Heart left ventricle (tissue), 16 donors: ENCODE results near the gene GLYR1. TPM values are rescaled to one million over a fixed set of nuclear protein-coding genes. Genes with fewer than 3 reads are reported as not detected.
A peak's percentile ranks its signal among the peaks of the same experiment; 100 is the strongest.

Experiments used
- ATAC-seq, 4 donors: fragments of 200-7000 bp; cut with Tn5 transposase; one replicate each; pipeline ENCODE4 v1.9.1; 2020 to 2022; ENCODE audit warnings: moderate library complexity in 4 of 4, mild to moderate bottlenecking in 3 of 4, moderate number of reproducible peaks in 1 of 4
- DNase-seq, 5 donors: peaks; one replicate each; pipeline ENCODE4 v3.0.0-alpha.2; 2020
- H3K27ac ChIP-seq, 12 donors: fragments of 200-600 bp; sonication (generic) in 4 of 12; one replicate each; pipeline versions ENCODE4 v1.5.0 to v1.8.0; 2016 to 2022; ENCODE audit warnings: mild to moderate bottlenecking in 2 of 12
- H3K27me3 ChIP-seq, 9 donors: fragments of 200-600 bp; sonication (generic) in 2 of 9; one replicate each; pipeline versions ENCODE4 v1.5.1 to v1.8.0; 2016 to 2022; ENCODE audit warnings: mild to moderate bottlenecking in 3 of 9
- H3K36me3 ChIP-seq, 9 donors: fragments of 200-600 bp; sonication (generic) in 2 of 9; one replicate each; pipeline versions ENCODE4 v1.5.0 to v1.8.0; 2018 to 2022; ENCODE audit warnings: mild to moderate bottlenecking in 2 of 9
- H3K4me1 ChIP-seq, 12 donors: fragments of 200-600 bp; sonication (generic) in 4 of 12; one replicate each; pipeline versions ENCODE4 v1.5.0 to v1.8.0; 2016 to 2022; ENCODE audit warnings: mild to moderate bottlenecking in 3 of 12
- H3K4me3 ChIP-seq, 12 donors: fragments of 200-600 bp; sonication (generic) in 4 of 12; one replicate each; pipeline versions ENCODE4 v1.5.0 to v1.8.0; 2017 to 2022; ENCODE audit warnings: mild to moderate bottlenecking in 9 of 12, moderate library complexity in 4 of 12
- H3K9me3 ChIP-seq, 12 donors: fragments of 200-600 bp; sonication (generic) in 4 of 12; one replicate each; pipeline versions ENCODE4 v1.5.0 to v1.8.0; 2016 to 2022; ENCODE audit warnings: mild to moderate bottlenecking in 1 of 12
- POLR2A ChIP-seq, 2 donors: fragments of 450-650 bp; IDR thresholded peaks; one replicate each; pipeline ENCODE4 v1.6.1; 2017; ENCODE audit warnings: antibody characterized with exemption in 2 of 2, mild to moderate bottlenecking in 2 of 2, moderate library complexity in 2 of 2
- WGBS, 4 donors: extraction: QIAGEN DNeasy Blood & Tissue Kit in 2 of 4; methylation state at CpG; one replicate each; pipeline versions ENCODE4 v1.1.5 to v1.1.7; 2013 to 2018; 5-methylcytosine and 5-hydroxymethylcytosine counted together
- intact Hi-C, 10 donors: fragments of 100-400 bp; cut with DNase I; formaldehyde crosslinking; loops; one replicate each; pipeline versions ENCODE4 v1.11.1 to v1.14.2; 2022
- polyA plus RNA-seq, 2 donors: library from polyadenylated mRNA; stranded (reverse); fragments of 200-250 nt; gene quantifications; one replicate each; pipeline ENCODE4 v1.2.3, GENCODE V29; 2013
- total RNA-seq, 9 donors: library from RNA; depleted of rRNA in 2 of 9; stranded (reverse); fragments of >200 nt in 2 of 9; fragmentation: NEBNext Ultra II Directional in 3 of 9; extraction: Animal tissue kit (Norgen Biotek cat#: 25700) in 3 of 9; gene quantifications; one replicate each; pipeline versions ENCODE4 v1.1.0 to v1.2.4, GENCODE V29; 2016 to 2023
- TF ChIP-seq, protein P1 (sequence below), 12 donors: fragments of 200-600 bp; sonication (generic) in 4 of 12; IDR thresholded peaks; one replicate each; pipeline versions ENCODE4 v1.5.0 to v1.8.0; 2018 to 2022; ENCODE audit warnings: antibody characterized with exemption in 12 of 12, mild to moderate bottlenecking in 5 of 12
- donor health status: ischemic (EF 13 %, LVEDD 7.1; RV severe dilation, severe dysfunction).
- donor health status: healthy with polysubstance abuse.
- donor health status: DM: no; HTN: yes; CAD: no.
- donor health status: DM: no; HTN: no; CAD: no.
- donor health status: ischemic (EF 25% LVEDD 6.9; RV normal size, moderate dysfunction).
- donor health status: ischemic (EF 25% LVEDD 5.7; RV mildly dilated, moderate dysfunction).
- donor health status: healthy.
- donor health status: DM: yes; HTN: yes; CAD: no.
- donor health status: ischemic (EF 35%, LVEDD 5.7; RV mildly dilated, moderate dysfunction).
- donor health status: nonischemic (EF 11% LVEDD 7.7; RV severe dilation, severe dysfunction).
- donor health status: DM: yes; HTN: yes; CAD: no.
- donor health status: PGD.
- donor health status: ischemic (EF 29% LVEDD 5.4; RV normal size, mild dysfunction).
- donor health status: nonischemic (EF 23%, LVEDD 6.1; RV moderate dilation, normal function).

Gene GLYR1
- total and polyA plus RNA-seq, 11 donors: 51.3 to 96.6 (median 74.9) TPM

DNA sequence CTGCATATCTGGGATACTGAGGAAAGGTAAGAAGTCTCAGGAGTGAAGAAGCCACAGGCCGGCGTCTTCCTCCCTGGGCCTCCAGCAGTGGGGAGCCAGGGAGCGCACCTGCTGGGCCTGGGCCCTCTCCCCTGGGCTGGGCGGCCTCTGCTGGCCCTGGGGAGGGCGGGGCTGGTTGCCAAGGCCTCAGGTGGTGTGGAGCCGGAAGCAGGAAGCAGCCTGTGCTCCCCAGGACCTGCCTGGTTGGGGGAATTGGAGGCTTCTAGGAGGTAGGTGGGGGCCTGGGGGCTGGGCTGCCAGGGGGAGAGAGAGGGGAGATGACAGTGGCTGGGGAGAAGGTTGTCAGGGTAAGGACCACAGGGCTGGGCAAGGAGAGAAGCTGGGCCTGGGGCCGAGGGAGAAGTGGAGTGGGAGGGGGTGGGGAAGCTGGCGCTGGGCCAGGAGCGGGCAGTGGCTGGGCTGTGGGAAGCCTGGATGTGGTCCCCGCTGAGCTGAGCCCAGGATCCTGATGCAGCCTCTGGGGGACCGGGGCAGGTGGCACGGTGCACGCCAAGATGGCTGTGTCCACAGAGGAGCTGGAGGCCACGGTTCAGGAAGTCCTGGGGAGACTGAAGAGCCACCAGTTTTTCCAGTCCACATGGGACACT lies 51.8 kb downstream of the GLYR1 start, which contains the start of gene SMIM22:
SMIM22 (plus strand) TSS at position 189 of the 647 bp plus-strand sequence; CDS start at position 555, 366 bp downstream.
- peaks cover 0 to 33% (median 21%) of the 10 kb centered on the region in 9 donors for H3K36me3 ChIP-seq
- no peaks in the 10 kb centered on the region for H3K9me3 ChIP-seq
- no peaks in the 10 kb centered on the region for H3K27me3 ChIP-seq
- DNase-seq (peak in 1 of 5 donors; percentile 7), ATAC-seq (peak in 1 of 4 donors; percentile 14)
- WGBS, 4 donors: 69 to 75% (median 71%) methylated on average over 11 to 14 of the region's 14 CpGs
- TF ChIP-seq, protein P1, sequence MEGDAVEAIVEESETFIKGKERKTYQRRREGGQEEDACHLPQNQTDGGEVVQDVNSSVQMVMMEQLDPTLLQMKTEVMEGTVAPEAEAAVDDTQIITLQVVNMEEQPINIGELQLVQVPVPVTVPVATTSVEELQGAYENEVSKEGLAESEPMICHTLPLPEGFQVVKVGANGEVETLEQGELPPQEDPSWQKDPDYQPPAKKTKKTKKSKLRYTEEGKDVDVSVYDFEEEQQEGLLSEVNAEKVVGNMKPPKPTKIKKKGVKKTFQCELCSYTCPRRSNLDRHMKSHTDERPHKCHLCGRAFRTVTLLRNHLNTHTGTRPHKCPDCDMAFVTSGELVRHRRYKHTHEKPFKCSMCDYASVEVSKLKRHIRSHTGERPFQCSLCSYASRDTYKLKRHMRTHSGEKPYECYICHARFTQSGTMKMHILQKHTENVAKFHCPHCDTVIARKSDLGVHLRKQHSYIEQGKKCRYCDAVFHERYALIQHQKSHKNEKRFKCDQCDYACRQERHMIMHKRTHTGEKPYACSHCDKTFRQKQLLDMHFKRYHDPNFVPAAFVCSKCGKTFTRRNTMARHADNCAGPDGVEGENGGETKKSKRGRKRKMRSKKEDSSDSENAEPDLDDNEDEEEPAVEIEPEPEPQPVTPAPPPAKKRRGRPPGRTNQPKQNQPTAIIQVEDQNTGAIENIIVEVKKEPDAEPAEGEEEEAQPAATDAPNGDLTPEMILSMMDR (IDR thresholded peaks at IDR 0.05): no peak
- no peak for TF ChIP-seq POLR2A (IDR thresholded peaks at IDR 0.05)
- H3K27ac ChIP-seq: no peak within 1 kb of the TSS
- peaks cover 0 to 6% (median 3%) of the 10 kb centered on the region in 12 donors for H3K4me1 ChIP-seq
- intact Hi-C loops: no loop called here
- H3K4me3 ChIP-seq: no peak within 1 kb of the TSS

- no peak overlapping the region for H3K4me3 ChIP-seq
- no peaks in the 10 kb centered on the region for H3K27me3 ChIP-seq
- DNase-seq (peak in 1 of 5 donors; percentile 2), ATAC-seq (no peak)
- no peaks in the 10 kb centered on the region for H3K9me3 ChIP-seq
- peaks cover 0 to 16% (median 10%) of the 10 kb centered on the region in 9 donors for H3K36me3 ChIP-seq
- TF ChIP-seq POLR2A (IDR thresholded peaks at IDR 0.05): no peak
- TF ChIP-seq, protein P1 (IDR thresholded peaks at IDR 0.05): no peak
- intact Hi-C loops: no loop called here
- H3K27ac ChIP-seq: no peak overlapping the region
- WGBS, 4 donors: 68 to 78% (median 73%) methylated on average over 13 of the region's 13 CpGs
- no peaks in the 10 kb centered on the region for H3K4me1 ChIP-seq
Measured at GRCh38 chr16:4792951-4793513, 54.1 kb downstream of the GLYR1 start.

DNA sequence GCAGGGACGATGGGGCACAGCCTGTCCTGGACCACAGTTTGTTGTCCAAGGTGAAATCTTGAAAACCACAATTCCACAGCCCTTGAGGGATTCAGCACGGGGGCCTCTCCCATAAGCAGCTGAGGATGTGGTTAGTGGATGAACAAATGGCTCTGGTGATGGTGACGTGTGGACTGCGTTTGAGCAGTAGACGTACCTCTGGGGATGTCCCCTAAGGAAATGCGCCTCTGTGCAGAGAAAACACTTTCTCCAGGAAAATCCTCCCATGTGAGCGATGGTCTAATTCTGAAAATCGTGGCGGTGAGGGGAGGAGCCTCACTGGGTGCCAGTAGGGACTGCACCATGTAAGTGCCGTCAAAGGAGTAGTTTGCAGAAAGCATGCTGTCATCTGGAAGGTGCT lies 56.2 kb downstream of the GLYR1 start:
- H3K36me3 ChIP-seq: peaks cover 0 to 1% (median 0%) of the 10 kb centered on the region in 9 donors
- whole genome bisulfite sequencing, 4 donors: 57 to 64% (median 60%) methylated on average over 10 of the region's 10 CpGs
- H3K9me3 ChIP-seq: no peaks in the 10 kb centered on the region
- no peak overlapping the region for H3K4me3 ChIP-seq
- H3K4me1 ChIP-seq: no peaks in the 10 kb centered on the region
- no peak for ATAC-seq
- H3K27ac ChIP-seq: no peak overlapping the region
- TF ChIP-seq POLR2A (IDR thresholded peaks at IDR 0.05): no peak
- TF ChIP-seq, protein P1 (IDR thresholded peaks at IDR 0.05): no peak
- intact Hi-C loops: no loop called here
- no peak for DNase-seq
- H3K27me3 ChIP-seq: no peaks in the 10 kb centered on the region

DNA sequence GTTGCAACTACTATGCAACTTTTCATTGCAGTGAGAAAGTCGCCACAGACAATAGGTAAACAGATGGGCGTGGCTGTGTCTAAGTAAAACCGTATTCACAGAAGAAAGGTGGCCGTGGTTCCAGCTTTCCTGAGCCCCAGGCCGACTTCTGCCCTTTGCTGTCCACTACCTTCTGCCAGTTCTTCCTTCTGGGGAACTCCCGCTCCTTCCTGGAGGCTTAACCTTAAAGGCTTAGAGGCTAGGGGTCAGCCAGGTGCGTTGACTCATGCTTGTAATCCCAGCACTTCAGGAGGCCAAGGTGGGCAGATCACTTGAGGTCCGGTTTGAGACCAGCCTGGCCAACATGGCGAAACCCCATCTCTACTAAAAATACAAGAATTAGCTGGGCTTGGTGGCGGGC lies 56.8 kb downstream of the GLYR1 start:
- intact Hi-C loops: no loop called here
- Histone ChIP-seq H3K36me3 (no peaks in the 10 kb centered on the region), H3K4me1 (no peaks in the 10 kb centered on the region), H3K27me3 (no peaks in the 10 kb centered on the region), H3K9me3 (no peaks in the 10 kb centered on the region), H3K4me3 (no peak overlapping the region), H3K27ac (no peak overlapping the region)
- ATAC-seq (no peak), DNase-seq (no peak)
- TF ChIP-seq POLR2A (IDR thresholded peaks at IDR 0.05): no peak
- TF ChIP-seq, protein P1 (IDR thresholded peaks at IDR 0.05): no peak
- 84 to 91% (median 87%) methylated on average over 10 of the region's 10 CpGs for WGBS, 4 donors
